C4-2B (cell line): ENCODE results near the gene IRAK4.
A peak's percentile ranks its signal among the peaks of the same experiment; 100 is the strongest.

Experiments
- H3K27ac ChIP-seq: fragments of 450-650 bp; 2 replicates; pipeline ENCODE4 v1.5.1; 2017
- CTCF ChIP-seq: fragments of 450-650 bp; conservative IDR thresholded peaks from 2 replicates; pipeline ENCODE4 v1.5.1; 2017; ENCODE audit warnings: mild to moderate bottlenecking
- ZFX ChIP-seq: fragments of 450-650 bp; IDR thresholded peaks from 2 replicates; pipeline ENCODE4 v1.6.1; 2017

IRAK4 gene

GRCh38 chr12:43764528-43764927 is 5.8 kb downstream of the IRAK4 start:
- no peak for TF ChIP-seq CTCF
- TF ChIP-seq ZFX: no peak
- no peak overlapping the region for H3K27ac ChIP-seq

- no peak overlapping the region for H3K27ac ChIP-seq
- TF ChIP-seq CTCF: no peak
Measured at GRCh38 chr12:43766291-43766690, 7.5 kb downstream of the IRAK4 start.

- no peak overlapping the region for H3K27ac ChIP-seq
- peak; percentile 67 for TF ChIP-seq CTCF
- no peak for TF ChIP-seq ZFX
Measured at GRCh38 chr12:43776498-43776897, 17.7 kb downstream of the IRAK4 start.

- TF ChIP-seq ZFX: no peak
- TF ChIP-seq CTCF: no peak
- H3K27ac ChIP-seq: no peak overlapping the region
Measured at GRCh38 chr12:43786899-43787693, 28.3 kb downstream of the IRAK4 start.

GRCh38 chr12:43789941-43790340 is 31.2 kb downstream of the IRAK4 start:
- TF ChIP-seq ZFX: no peak
- no peak overlapping the region for H3K27ac ChIP-seq

GRCh38 chr12:43795716-43796280 is 37.0 kb downstream of the IRAK4 start:
- no peak overlapping the region for H3K27ac ChIP-seq
- no peak for TF ChIP-seq CTCF
- no peak for TF ChIP-seq ZFX

GRCh38 chr12:43797561-43798217 is 38.9 kb downstream of the IRAK4 start:
- no peak overlapping the region for H3K27ac ChIP-seq
- no peak for TF ChIP-seq ZFX
- TF ChIP-seq CTCF: no peak
